Fibroblast of skin of back (primary cell): ENCODE data around the gene YJU2.
"Not testable (repeated sequence)": the region's sequence is repeated elsewhere in the genome, so short reads cannot be mapped to it uniquely, and the experiment has no call there.

Source experiments
- DNase-seq: peaks from one replicate; pipeline ENCODE4 v3.0.0-alpha.2; 2013

The YJU2 gene

DNA sequence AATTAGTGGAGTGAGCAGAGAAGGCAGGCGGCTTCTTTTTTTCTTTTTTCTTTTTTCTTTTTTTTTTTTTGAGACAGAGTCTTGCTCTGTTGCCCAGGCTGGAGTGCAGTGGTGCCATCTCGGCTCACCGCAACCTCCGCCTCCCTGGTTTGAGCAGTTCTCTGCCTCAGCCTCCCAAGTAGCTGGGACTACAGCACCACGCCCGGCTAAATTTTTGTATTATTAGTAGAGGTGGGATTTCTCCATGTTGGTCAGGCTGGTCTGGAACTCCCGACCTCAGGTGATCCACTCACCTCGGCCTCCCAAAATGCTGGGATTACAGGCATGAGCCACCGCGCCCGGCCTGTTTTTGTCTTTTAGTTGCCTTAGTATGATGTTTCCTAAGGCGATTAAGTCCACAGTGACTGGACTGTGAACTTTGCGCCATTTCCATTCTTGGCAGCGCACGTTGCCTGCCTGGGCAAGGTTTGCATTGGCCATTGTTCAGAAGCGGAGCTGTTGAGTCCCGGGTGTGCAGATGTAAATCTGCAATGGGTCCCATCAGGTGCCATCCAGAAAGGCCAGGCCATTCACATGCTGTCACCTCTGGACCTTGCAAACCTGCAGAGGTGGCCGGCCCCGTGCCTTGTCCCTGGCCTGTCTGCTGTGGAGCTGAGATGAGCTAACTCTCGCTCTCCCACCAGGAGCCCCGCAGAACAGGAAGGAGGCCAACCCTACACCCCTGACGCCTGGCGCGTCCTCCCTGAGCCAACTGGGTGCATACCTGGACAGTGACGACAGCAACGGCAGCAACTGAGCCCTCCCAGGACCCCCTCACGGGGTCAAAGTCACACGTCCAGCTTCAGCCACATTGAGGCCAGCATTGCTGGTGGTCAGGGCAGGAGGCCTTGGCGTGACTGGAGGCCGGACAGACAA, 21.3 kb downstream of the YJU2 start:
- DNase-seq = no peak

DNA sequence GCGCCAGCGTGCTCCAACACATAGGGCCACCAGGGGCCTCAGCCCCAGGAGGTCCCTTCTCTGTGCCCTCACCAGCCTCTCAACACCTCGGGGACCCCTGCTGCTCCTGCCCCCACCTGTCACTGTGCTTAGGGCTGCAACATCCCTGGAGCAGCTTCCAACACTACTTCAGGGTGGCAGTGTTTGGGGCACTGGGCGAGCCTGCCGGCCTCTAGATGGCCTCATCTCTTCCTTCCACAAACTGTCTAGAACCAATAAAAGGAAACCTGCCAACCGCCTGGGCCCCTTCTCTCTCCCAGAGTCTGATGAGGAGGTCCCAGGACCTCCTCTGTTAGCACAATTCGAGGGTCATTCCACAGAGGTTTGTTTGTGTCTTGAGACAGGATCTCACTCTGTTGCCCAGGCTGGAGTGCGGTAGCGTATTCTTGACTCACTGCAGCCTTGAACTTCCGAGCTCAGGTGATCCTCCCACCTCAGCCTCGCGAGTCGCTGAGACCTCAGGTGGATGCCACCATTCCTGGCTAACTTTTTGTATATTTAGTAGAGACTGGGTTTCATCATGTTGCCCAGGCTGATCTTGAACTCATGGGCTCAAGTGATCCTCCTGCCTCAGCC, 22.0 kb downstream of the YJU2 start:
- no peak for DNase-seq

DNA sequence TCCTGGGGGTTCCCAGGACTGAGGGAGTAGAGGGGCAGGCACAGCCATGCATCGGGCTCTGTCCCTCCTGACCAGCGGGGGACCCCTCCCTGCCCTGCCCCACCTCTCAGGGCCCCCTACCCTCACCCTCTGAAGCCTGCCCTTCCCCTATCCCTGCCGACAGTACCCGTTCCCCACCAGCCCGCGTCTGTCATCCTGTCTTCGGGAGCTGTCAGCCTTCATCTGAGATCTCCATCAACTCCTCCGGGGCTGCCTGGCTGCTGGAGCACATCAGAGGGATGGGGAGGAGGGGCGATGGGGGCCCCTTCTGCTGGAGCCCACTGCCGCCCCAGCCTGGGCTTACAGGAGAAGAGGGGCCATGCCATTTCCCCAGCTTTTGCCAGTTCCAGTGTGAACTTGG, 26.0 kb downstream of the YJU2 start:
- DNase-seq = no peak

DNA sequence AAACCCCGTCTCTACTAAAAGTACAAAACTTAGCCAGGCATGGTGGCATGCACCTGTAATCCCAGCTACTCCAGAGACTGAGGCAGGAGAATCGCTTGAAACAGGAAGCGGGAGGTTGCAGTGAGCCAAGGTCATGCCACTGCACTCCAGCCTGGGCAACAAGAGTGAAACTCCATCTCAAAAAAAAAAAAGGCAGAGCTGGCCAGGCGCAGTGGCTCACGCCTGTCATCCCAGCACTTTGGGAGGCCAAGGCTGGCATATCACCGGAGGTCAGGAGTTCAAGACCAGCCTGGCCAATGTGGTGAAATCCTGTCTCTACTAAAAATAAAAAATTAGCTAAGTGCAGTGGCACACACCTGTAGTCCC, 27.4 kb downstream of the YJU2 start:
- not testable (repeated sequence) for DNase-seq

DNA sequence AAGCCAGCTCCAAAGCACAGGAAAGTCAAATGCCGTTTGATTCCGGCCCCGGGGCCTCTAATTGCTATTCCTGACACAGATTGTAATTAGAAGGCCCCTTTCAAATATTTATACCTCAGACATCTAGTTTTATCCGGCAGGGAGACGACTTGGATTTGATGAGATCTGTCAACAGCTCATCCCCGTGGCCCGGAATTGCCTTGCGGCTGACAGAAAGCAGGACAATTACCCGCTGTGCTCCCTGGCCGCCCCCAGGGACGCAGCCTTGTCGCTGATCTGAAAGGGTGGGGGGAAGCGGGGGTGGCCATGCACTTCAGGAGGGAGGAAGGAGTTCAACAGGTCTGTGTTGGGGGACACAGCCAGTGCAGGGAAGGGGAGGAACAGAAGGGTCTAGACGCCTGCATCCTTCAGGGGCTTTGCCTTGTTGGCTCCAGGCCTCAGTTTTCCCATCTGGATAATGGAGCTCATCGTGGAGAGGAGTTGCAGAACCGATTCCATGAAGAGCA, 30.4 kb downstream of the YJU2 start:
- no peak for DNase-seq

DNA sequence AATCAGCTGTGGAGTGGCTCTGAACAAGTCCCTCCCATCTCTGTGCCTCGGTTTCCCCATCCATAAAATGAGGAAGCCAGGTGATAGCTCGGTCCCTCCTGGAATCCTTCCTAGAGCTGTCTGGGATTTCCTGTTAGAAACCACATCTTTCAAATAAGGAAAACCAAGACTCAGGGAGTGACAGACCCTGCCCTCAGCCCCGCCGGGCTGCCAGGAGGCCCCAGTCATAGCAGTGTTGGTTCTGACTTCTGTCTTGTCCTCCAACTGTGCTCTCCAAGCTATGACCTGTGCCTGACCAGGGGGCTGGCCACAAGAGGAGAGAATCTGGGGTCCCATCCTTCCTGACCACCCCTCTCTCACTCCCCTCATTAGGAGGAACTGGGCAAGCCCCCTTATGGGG, 31.1 kb downstream of the YJU2 start:
- DNase-seq = no peak

DNA sequence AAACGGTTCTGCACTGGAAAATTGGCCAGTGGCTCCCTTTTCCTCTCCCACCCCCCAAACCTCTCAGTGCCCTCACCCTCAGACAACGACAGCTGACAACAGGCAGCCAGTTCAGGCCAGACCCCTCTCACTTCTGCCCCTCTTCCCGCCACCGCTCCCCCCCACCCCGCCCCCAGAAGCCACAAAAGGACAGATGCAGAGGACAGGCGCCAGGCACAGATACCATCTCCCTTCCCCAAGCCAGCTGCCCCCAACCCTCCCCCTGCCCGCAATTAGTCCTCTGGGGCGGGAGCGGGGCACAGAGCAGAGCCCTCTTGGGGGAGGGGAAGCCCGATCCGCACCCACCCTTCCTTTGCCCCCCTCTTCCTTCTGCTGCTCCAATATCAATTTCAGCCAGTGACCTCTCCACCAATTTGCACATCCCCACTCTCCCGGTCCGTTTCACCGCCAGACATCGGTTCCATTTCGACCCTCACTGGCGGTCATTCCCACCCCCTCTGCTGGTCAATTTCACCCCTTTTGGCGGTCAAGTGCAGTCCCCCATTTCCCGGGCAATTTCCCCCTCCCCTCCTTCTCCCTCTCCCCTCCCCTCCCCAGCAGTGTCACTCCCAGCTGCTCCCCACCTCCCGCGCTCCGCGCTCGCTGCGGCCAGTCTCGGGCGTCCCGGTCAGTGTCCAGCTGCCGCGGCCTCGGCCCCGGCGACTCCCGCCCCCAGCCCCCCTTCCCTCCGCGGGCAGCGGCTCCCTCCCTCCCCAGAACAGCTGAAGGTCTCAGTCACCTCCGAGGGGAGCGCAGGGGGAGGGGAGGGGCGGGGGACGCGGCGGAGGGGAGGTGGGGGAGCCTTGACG, 31.8 kb downstream of the YJU2 start, which contains the start of gene SHD:
Gene SHD, plus strand, starts transcription at position 848 of the 848 bp plus-strand sequence. CDS start 798 bp downstream, outside the sequence.
- DNase-seq = no peak

DNA sequence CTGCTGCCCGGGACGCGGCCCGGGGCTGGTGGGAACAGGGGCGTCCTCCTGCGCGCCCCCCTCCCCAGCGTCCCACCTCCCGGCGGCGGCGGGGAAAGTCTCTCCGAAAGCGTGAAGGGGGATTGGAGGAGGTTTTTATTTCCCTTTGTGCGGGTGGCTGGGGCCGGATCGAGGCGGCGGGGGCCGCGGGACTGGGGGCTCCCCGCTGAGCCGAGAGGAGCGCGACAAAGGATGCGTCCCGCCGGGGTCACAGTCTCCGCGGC, 32.3 kb downstream of the YJU2 start:
- DNase-seq = no peak

DNA sequence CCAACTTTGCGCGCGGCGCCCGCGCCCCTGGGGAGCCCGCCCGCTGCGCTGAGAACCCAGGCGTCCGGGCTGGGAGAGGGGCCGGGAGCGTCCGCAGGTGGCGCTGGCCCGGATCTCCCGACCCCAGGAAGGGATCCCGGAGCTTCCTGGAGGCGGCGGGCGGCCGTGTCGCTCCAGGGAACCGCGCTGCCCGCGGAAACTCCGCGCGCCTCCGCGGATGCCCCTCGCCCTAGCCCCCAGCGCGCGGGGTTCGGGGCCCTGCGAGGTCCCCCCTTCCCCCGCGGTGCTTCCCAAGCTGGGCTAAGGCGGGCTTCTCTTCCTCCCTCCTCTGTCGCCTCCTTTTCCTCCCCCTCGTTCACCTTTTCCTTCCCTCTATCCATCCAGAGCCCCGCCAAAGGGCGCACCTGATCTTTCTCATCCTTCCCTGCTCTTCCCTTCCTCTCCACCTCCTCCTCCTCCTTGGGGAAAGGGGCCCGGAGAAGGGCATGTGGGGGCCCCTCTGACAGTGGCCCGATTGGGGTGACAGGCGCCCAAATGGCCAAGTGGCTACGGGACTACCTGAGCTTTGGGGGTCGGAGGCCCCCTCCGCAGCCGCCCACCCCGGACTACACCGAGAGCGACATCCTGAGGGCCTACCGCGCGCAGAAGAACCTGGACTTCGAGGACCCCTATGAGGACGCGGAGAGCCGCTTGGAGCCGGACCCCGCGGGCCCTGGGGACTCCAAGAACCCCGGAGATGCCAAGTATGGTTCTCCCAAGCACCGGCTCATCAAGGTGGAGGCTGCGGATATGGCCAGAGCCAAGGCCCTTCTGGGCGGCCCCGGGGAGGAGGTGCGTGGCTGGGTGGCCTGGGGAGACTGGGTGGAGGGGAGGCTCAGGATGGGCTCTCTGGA, 32.9 kb downstream of the YJU2 start:
- no peak for DNase-seq

DNA sequence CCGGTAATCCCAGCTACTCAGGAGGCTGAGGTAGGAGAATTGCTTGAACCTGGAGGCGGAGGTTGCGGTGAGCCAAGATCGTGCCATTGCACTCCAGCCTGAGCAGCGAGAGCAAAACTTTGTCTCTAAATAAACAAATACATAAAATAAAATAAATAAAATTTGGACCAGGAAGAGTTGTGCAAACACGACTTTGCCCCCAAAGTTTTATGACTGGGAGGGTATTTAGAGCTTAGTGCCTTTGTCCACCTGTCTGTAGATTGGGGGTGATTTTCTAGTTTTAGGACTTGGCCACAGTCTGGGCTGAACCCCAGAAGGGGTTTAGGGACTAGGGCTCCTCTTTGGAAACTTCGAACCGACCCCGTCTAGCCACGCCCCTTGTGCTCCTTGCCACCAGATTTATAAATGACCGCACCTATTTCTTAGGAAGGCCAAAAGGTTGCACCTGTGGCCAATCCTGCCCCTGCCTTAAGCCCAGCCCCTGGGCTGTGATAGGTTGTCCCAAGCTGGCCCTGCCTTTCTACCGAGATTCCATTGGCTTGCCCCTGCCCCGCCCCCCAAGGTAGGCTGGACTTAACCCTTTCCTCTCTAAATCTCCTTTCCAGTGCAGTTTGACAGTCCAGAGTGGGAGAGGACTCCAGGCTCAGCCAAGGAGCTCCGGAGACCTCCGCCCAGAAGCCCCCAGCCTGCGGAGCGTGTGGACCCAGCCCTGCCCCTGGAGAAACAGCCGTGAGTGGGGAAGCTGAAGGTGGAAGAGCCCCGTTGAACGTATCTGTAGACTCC, 37.5 kb downstream of the YJU2 start:
- no peak for DNase-seq

DNA sequence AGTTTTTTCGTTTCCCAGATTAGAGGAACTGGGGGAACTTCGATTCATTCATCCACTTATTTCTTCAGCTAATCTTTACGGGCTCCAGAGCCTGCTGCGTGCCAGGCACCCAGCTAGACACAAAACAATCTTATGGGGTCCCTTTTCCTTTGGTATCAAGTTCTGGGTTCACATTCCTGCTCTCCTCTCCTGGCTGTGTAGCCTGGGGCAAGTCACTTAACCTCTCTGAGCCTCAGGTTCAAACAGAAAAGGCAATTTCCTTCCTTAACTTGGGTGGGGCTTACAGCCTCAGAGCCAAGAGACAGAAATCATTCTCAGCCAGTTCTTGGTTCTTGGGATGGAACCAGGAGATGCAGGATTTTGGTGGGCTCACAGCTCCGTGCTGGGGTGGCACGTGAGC, 38.1 kb downstream of the YJU2 start:
- no peak for DNase-seq

DNA sequence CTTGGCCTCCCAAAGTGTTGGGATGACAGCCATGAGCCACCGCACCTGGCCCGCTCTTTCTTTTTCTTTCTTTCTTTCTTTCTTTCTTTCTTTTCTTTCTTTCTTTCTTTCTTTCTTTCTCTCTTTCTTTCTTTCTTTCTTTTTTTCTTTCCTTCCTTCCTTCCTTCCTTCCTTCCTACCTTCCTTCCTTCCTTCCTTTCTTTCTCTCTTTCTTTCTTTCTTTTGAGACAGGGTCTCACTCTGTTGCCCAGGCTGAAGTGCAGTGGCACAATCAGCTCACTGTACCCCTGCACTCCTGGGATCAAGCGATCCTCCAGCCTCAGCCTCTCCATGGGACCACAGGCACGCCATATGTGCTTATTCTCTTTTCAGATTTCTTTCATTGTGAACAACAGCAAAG, 39.3 kb downstream of the YJU2 start:
- not testable (repeated sequence) for DNase-seq

DNA sequence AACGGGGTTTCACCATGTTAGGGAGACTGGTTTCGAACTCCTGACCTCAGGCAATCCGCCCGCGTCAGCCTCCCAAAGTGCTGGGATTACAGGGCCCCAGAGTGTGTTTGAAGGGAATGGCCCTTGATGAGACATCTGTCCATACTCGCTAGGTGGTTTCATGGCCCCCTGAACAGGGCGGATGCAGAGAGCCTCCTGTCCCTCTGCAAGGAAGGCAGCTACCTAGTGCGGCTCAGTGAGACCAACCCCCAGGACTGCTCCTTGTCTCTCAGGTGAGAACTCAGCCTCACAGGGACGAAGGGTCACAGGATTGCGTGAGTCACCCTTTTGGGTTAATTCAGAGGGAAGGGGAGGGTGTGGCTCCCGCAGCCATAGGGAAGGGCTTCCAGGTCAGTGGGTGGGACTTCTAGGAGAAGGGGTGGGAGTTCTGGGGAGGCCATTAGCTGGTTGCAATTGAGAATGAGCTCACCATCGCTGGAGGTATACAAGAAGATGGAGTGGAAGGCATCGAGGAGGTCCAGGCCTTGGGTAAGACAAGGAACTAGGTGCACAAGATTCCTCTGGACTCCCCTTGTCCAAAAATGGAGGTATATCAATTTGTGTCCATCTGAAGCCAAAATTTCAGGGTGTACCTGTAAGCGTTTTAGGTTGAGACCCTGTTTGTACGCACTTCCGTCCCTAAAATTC, 41.4 kb downstream of the YJU2 start:
- DNase-seq = no peak

DNA sequence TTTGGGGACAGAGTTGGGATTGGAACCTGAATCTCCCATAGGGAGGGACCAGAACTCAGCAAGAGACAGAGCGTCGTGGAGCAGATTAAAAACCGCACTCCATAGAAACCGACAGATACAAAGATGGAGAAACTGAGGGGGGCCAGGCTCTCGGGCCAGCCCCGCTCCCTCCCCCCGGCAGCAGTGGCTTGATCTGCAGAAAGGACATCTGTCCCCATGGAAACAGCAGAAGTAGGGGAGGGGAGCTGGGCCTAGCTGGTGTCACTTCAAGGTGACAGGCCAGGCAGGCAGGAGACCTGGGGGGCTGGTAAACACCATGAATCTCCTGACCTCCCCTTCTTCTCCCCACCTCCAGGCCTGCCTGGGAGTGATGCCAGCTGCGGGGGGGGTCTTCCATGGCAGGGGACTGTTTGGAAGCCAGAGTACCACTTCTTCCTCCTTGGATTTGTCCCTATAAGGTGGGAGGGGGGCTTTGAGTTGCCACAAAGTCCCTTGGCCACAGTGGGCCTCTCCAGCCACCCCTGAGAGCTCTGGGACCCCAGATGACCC, 44.4 kb downstream of the YJU2 start:
- no peak for DNase-seq

DNA sequence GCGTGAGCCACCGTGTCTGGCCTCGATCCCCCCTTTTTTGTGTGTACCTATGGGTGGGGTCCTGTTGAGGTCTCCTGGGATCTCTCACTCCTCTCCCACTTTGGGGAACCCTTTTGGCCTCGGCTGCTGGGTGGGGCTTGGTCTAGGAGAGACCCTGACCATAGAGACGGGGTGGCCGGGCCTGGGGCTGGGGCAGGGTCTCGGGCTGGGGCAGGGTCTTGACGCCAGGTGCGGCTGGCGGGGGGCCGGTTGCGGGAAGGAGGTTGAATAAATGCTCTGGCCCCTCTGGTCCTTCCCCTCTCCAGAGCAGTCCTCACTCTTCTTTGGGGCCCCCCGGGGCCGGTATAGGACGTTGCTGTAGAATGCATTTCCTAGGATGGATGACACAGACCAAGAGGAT, 45.6 kb downstream of the YJU2 start:
- DNase-seq = no peak

DNA sequence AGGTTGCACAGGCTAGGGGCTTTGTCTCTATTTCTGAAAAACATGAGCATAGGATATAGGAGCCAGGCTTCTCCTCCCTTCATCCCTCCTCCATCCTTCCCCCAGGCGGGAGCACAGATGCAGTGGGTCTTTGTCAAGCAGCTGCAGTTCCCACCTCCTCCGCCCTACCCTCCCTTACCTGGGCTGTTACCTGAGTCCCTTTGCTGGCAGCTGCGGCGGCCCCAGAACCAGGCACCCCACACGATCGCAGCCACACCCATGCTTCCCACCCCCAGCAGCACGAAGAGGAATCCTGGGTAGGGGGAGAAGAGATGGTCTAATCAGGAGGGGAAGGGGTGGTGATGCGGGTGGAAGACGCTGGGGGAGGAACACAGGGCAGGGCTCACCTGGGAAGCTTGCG, 47.5 kb downstream of the YJU2 start:
- DNase-seq = no peak

DNA sequence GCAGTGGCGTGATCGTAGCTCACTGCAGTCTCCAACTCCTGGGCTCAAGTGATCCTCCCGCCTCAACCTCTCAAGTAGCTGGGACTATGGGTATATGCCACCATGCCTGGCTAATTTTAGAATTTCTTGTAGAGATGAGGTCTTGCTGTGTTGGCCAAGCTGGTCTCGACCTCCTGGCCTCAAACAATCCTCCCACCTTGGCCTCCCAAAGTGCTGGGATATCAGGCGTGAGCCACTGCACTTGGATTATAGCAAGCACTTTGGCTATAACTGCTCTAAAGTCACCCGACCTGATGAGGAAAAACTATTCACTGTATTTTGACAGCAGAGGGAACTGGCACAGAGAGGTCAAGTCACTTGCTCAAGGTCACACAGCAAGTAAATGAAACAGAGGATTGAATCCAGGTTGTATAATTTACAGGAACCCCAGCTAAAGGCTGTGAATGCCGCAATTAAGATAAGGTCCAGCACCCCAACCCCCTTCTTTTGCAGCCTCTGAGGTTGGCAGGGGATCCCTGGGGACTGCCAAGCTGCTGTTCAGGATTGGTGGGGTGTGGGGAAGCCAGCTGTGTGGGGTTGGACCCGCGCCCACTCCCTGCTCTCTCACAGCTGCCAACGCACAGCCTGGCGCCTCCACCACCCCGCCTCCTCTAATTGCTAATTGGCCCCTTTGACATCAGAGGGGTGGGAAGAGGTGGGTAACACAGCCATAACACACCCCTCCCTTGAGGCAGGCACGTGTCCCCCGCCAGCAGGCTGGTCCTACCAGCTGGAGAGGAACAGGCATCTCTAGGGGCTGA, 49.3 kb downstream of the YJU2 start:
- DNase-seq = no peak

DNA sequence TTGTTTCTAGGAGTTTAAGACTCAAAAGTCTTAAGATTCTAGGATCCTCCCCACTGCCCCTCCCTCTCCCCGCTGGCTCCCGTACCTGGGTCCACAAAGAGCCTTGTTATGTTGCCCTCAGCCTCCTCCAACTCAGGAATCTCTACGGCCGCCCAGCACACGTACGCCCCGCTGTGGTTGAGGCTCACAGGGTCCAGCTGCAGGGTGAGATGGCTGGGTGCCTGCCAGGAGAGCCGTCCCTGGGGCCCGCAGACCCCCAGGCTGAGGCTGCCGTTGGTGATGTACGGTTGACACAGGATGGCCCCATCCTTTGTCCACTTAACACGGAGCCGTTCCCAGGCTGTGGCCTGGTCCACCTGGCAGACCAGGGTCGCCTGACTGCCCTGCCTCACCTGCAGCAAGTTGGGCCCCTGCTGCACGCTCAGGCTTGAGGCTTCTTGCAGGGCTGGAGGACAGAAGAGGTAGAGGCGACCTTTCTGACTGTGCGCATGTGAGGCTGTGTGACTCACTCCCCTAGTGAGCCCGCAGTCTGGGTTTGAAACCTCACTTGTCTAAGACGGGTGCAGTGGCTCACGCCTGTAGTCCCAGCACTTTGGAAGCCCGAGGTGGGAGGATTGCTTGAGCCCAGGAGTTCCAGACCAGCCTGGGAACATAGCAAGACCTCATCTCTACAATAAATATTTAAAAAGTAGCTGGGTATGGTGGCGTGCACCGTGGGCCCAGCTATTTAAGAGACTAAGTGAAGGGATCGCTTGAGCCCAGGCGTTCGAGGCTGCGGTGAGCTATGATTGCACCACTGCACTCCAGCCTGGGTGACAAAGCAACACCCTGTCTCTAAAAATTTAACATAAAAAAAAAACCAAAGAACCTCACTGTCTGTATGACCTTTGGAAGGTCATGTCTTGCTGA, 51.3 kb downstream of the YJU2 start:
- DNase-seq = no peak
